ENCODE results near the gene SOS1.

SOS1 gene

GRCh38 chr2:38935568-38936172 lies 185.2 kb downstream of the SOS1 start:
- Mint-ChIP-seq H3K36me3 (ENCODE audit: low read depth) (no peaks in the 10 kb centered on the region), H3K9me3 (no peaks in the 10 kb centered on the region), H3K4me3 (no peak overlapping the region), H3K27ac (no peak overlapping the region), H3K4me1 (no peaks in the 10 kb centered on the region), H3K27me3 (ENCODE audit: low read depth) (no peaks in the 10 kb centered on the region)
- TF ChIP-seq, protein P1, sequence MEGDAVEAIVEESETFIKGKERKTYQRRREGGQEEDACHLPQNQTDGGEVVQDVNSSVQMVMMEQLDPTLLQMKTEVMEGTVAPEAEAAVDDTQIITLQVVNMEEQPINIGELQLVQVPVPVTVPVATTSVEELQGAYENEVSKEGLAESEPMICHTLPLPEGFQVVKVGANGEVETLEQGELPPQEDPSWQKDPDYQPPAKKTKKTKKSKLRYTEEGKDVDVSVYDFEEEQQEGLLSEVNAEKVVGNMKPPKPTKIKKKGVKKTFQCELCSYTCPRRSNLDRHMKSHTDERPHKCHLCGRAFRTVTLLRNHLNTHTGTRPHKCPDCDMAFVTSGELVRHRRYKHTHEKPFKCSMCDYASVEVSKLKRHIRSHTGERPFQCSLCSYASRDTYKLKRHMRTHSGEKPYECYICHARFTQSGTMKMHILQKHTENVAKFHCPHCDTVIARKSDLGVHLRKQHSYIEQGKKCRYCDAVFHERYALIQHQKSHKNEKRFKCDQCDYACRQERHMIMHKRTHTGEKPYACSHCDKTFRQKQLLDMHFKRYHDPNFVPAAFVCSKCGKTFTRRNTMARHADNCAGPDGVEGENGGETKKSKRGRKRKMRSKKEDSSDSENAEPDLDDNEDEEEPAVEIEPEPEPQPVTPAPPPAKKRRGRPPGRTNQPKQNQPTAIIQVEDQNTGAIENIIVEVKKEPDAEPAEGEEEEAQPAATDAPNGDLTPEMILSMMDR (IDR thresholded peaks at IDR 0.05; ENCODE audit: unreplicated experiment in 3 of 3) = no peak

- Mint-ChIP-seq H3K9me3 (no peaks in the 10 kb centered on the region), H3K27ac (no peak overlapping the region), H3K27me3 (ENCODE audit: low read depth) (no peaks in the 10 kb centered on the region), H3K36me3 (ENCODE audit: low read depth) (no peaks in the 10 kb centered on the region), H3K4me1 (no peaks in the 10 kb centered on the region), H3K4me3 (no peak overlapping the region)
- TF ChIP-seq, protein P1 (IDR thresholded peaks at IDR 0.05; ENCODE audit: unreplicated experiment in 3 of 3) = no peak
Measured at GRCh38 chr2:38934742-38935141, 186.1 kb downstream of the SOS1 start.

DNA sequence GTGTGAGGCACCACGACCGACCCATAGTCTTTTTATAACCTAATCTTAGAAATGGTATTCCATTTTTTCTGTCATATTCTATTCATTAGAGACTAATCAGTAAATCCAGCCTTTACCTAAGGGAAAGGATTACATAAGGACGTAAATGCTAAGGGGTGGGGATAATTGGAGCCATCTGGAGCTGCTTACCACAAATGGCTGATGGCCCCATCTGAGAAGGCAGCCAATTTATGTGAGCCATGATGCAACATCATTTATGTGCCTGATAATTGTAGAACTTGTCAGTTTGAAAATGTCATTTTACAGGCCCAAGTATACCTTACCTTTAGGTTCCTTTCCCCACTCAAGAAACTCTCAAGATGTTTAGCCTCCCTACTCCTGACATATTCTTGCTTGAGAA lies 187.2 kb downstream of the SOS1 start:
- H3K27me3 Mint-ChIP-seq (ENCODE audit: low read depth) = no peaks in the 10 kb centered on the region
- H3K4me3 Mint-ChIP-seq = no peak overlapping the region

GRCh38 chr2:38932586-38932985 lies 188.3 kb downstream of the SOS1 start:
- no peaks in the 10 kb centered on the region for H3K4me1 Mint-ChIP-seq
- TF ChIP-seq, protein P1 (IDR thresholded peaks at IDR 0.05; ENCODE audit: unreplicated experiment in 3 of 3) = no peak
- H3K27ac Mint-ChIP-seq = no peak overlapping the region
- H3K4me3 Mint-ChIP-seq = no peak overlapping the region
- H3K27me3 Mint-ChIP-seq (ENCODE audit: low read depth) = no peaks in the 10 kb centered on the region
- H3K36me3 Mint-ChIP-seq (ENCODE audit: low read depth) = no peaks in the 10 kb centered on the region
- H3K9me3 Mint-ChIP-seq = no peaks in the 10 kb centered on the region

More for the DNA sequence above, 187.2 kb downstream of the SOS1 start:
- Mint-ChIP-seq H3K4me1 (no peaks in the 10 kb centered on the region), H3K36me3 (ENCODE audit: low read depth) (no peaks in the 10 kb centered on the region), H3K27ac (no peak overlapping the region), H3K9me3 (no peaks in the 10 kb centered on the region)
- TF ChIP-seq, protein P1 (IDR thresholded peaks at IDR 0.05; ENCODE audit: unreplicated experiment in 3 of 3) = no peak
